Lower leg skin (tissue), 3 donors: ENCODE results near the gene DISP2.

Source experiments
- CTCF ChIP-seq, 3 donors: fragments of 450-650 bp; IDR thresholded peaks; one replicate each; pipeline ENCODE4 v1.5.1; 2016; ENCODE audit warnings: antibody characterized with exemption in 3 of 3, mild to moderate bottlenecking in 3 of 3, moderate library complexity in 2 of 3
- POLR2A ChIP-seq, 2 donors: fragments of 450-650 bp; IDR thresholded peaks; one replicate each; pipeline ENCODE4 v1.6.1; 2016 to 2017; ENCODE audit warnings: antibody characterized with exemption in 2 of 2, mild to moderate bottlenecking in 1 of 2, moderate library complexity in 1 of 2

- TF ChIP-seq CTCF (IDR thresholded peaks at IDR 0.05) (no peak), POLR2A (IDR thresholded peaks at IDR 0.05) (no peak)
Observed at GRCh38 chr15:40367371-40367685, 9.3 kb downstream of the DISP2 start.
